Esophagus squamous epithelium (tissue), 4 donors: ENCODE results near the gene SPTBN5.
"Not testable (repeated sequence)": the region's sequence is repeated elsewhere in the genome, so short reads cannot be mapped to it uniquely, and the experiment has no call there.

Source experiments
- POLR2A ChIP-seq, 4 donors: fragments of 450-650 bp; IDR thresholded peaks; one replicate each; pipeline ENCODE4 v1.6.1; 2017; ENCODE audit warnings: antibody characterized with exemption in 4 of 4, mild to moderate bottlenecking in 4 of 4, moderate library complexity in 3 of 4
- TF ChIP-seq, protein P1 (sequence below), 6 experiments: fragments of 450-650 bp in 4 of 6; fragments of 200-600 bp in 2 of 6; sonication (generic) in 2 of 6; IDR thresholded peaks; one replicate each; pipeline ENCODE4 v1.5.1; 2016 to 2019; ENCODE audit warnings: antibody characterized with exemption in 6 of 6, mild to moderate bottlenecking in 4 of 6, moderate library complexity in 4 of 6

DNA sequence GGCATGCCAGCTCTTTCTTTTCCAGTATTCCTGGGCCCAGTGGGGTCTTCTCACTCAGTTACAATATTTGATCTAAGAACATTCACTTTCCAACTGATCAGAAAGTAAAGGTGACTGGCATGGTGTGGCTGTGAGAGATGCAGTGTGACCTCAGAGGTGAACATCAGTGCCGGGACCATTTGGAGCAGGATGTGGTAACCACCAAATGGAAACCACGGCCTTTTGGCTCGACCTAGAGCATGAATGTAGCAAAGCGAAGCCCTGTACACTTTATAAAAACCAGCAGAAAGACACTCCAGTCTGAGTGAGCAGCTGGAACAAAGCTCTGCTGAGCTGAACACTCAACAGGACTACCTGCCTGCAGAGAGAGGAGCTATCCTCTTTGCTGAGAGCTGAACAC is 62.6 kb downstream of the SPTBN5 start:
- TF ChIP-seq, protein P1, sequence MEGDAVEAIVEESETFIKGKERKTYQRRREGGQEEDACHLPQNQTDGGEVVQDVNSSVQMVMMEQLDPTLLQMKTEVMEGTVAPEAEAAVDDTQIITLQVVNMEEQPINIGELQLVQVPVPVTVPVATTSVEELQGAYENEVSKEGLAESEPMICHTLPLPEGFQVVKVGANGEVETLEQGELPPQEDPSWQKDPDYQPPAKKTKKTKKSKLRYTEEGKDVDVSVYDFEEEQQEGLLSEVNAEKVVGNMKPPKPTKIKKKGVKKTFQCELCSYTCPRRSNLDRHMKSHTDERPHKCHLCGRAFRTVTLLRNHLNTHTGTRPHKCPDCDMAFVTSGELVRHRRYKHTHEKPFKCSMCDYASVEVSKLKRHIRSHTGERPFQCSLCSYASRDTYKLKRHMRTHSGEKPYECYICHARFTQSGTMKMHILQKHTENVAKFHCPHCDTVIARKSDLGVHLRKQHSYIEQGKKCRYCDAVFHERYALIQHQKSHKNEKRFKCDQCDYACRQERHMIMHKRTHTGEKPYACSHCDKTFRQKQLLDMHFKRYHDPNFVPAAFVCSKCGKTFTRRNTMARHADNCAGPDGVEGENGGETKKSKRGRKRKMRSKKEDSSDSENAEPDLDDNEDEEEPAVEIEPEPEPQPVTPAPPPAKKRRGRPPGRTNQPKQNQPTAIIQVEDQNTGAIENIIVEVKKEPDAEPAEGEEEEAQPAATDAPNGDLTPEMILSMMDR (IDR thresholded peaks at IDR 0.05): not testable (repeated sequence)
- not testable (repeated sequence) for TF ChIP-seq POLR2A (IDR thresholded peaks at IDR 0.05)
